GM10266 (cell line): ENCODE data around the gene MED13L.
A peak's percentile ranks its signal among the peaks of the same experiment; 100 is the strongest.
"Not testable (repeated sequence)": the region's sequence is repeated elsewhere in the genome, so short reads cannot be mapped to it uniquely, and the experiment has no call there.

Experiments
- DNase-seq: peaks from one replicate; pipeline ENCODE4 v3.0.0; 2012; ENCODE audit errors: extremely low spot score
- TF ChIP-seq, protein P1 (sequence below): IDR thresholded peaks from 2 replicates; pipeline ENCODE4 v1.5.1; 2012; ENCODE audit warnings: mild to moderate bottlenecking, low read depth; ENCODE audit not compliant: control insufficient read depth, insufficient read depth; ENCODE audit errors: missing control alignments

The MED13L gene

DNA sequence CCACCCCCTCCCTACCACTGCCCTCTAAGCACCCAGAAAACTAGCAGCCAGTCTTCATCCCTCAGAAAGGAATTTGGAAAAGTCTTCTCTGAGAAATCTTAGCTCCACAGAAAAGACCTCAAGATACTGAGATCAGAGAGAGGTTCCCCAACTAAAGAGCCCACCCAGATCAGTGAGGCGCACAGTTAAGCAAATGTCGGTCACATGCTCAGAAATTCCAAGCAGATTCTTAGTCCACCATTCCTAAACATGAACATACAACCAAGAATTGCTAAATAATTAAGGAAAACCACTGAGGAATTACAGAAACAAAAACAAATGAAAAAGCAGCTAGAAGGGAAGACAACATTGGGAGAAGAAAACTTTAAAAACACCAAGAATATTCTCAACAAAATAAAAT is 32.3 kb downstream of the MED13L start:
- DNase-seq = no peak

DNA sequence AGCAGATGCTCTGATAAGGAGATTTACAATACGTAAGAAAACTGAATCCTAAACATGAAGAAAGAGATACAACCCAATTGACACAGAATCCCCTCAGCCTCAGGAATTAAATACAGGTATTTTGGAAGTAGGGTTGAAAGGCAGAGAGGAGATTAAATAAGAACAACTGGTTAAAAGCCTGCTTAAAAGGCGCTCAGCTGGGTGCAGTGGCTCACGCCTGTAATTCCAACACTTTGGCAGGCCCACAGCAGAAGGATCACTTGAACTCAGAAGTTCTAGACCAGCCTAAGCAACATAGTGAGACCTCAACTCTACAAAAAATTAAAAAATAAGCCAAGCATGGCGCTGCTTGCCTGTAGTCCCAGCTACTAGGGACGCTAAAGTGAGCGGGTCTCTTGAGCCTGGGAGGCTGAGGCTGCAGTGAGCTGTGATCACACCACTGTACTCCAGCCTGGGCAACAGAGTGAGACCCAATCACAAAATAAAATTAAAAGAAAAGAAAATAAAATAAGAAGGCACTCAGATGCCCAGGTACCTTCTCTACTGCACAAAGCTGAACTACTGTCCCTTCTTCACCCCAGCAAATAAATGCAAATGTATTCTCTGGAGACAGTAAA is 32.9 kb downstream of the MED13L start:
- no peak for DNase-seq
- TF ChIP-seq, protein P1, sequence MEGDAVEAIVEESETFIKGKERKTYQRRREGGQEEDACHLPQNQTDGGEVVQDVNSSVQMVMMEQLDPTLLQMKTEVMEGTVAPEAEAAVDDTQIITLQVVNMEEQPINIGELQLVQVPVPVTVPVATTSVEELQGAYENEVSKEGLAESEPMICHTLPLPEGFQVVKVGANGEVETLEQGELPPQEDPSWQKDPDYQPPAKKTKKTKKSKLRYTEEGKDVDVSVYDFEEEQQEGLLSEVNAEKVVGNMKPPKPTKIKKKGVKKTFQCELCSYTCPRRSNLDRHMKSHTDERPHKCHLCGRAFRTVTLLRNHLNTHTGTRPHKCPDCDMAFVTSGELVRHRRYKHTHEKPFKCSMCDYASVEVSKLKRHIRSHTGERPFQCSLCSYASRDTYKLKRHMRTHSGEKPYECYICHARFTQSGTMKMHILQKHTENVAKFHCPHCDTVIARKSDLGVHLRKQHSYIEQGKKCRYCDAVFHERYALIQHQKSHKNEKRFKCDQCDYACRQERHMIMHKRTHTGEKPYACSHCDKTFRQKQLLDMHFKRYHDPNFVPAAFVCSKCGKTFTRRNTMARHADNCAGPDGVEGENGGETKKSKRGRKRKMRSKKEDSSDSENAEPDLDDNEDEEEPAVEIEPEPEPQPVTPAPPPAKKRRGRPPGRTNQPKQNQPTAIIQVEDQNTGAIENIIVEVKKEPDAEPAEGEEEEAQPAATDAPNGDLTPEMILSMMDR = no peak

More for the DNA sequence above, 32.3 kb downstream of the MED13L start:
- TF ChIP-seq, protein P1 = no peak

DNA sequence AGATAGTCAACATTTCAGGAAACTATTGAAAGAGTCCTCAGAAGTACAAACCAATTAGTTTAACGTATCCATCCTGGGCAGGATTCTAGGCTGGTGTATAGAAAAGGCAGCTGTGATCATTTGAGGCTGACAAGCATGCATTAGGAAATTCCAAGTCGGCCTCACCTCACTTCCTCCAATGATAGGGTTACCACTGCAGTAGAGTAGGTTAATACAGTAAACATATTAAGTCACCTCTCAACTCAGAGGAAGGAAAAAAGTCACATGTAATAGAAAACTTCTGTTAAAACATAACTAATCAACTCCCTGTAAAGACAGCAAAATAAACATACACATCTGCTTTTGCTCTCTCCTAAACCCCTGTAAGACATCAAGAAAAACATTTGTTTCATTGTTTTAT is 33.5 kb downstream of the MED13L start:
- peak; percentile 28 for DNase-seq
- TF ChIP-seq, protein P1 = no peak

DNA sequence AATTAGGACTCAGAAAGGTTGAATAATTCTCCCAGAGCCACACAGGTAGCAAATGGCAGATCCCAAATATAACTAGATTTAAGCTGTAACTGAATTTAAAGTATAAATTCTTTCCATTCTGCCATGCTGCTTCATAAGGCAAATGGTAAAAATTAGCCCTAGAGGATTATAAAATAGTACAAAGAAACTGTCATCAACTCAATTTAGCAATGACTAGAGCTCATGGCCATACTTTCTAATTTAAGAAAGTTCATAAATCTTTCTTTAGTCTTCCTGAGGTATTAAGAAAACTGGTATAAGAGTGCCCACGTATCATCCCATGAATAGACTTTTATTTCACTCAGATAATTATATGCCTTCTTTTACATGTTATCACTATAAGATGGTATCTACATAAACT is 34.8 kb downstream of the MED13L start:
- TF ChIP-seq, protein P1 = no peak
- DNase-seq = no peak

DNA sequence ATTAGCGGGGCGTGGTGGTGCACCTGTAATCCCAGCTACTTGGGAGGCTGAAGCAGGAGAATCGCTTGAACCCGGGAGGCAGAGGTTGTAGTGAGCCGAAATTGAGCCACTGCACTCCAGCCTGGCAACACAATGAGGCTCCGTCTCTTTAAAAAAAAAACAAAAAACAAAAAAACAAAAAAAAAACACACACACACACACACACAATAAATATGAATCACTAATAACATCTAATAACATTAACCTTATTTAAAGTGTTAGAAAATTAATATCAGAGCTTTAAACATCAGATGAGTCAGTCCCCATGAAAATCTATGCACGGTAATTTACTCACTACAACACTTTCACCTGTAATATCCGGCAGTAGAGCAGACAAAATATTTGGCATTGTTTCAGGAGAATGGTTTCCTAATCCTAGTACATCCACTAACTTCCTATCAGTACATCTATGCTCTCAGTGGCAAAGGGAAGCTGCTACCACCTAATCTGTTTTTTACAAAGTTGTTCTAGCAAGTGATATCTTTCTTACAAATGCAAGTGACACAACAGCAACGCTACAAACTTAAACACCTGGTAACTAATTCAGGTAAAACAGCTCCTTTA is 36.2 kb downstream of the MED13L start:
- no peak for DNase-seq
- TF ChIP-seq, protein P1 = no peak

DNA sequence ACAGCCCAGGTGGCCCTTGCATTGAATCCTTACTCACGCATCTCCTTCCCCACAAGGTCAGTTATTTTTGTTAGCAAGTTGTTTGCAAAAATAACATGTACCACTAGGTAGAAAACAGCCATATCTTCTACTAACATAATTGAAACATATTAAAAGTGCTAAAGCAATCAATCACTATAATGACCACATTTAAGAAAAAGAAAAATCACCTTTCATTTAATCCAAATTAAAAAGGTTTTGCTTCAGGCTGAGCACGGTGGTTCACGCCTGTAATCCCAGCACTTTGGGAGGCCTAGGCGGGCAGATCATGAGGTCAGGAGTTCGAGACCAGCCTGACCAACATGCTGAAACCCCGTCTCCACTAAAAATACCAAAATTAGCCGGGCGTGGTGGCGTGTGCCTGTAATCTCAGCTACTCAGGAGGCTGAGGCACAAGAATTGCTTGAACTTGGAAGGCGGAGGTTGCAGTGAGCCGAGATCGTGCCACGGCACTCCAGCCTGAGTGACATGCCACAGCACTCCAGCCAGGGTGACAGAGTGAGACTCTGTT is 38.8 kb downstream of the MED13L start:
- not testable (repeated sequence) for DNase-seq

DNA sequence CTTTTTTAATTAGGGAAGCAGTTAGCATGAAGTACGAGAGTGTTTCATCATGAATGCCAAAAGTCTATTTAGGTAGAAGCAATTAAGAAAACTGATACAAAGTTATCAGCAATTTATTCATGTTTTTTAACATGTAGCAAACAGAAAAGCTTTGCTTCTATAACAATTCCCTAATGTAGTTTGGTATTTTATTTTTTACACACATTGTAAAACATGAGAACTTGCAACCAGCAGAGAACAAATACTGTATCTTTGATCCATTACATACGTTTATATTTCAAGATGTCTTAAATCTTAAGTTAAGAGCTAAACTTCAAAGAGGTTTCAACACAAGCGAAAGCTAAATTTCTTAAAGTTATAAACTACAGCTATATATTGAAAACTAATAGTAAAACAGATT is 39.3 kb downstream of the MED13L start:
- TF ChIP-seq, protein P1 = no peak
- no peak for DNase-seq

DNA sequence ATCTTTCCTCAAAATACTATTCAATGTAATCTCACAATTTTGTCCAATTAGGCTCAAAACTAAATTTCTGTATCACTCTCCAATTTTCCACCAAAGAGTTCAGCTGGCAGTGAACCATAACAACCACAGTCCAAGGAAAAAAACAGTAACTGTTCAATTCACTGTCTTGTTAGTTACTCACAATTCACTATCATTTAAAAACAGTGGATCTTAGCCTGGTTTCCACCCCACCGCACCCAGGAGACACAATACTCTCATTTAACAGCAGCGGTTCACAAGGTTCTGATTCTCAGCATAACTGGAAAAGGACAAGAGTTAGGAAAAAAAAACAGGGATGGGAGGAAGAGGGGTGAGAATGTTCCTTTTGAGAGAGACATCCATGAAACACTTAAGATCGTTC is 40.5 kb downstream of the MED13L start:
- TF ChIP-seq, protein P1 = no peak
- no peak for DNase-seq
